ENCODE measurements around the gene MYL10. TPM values are rescaled to one million over a fixed set of nuclear protein-coding genes. Genes with fewer than 3 reads are reported as not detected.

Gene MYL10
- total and polyA plus RNA-seq, 2 experiments from 2014 or later: 1.3 TPM; not detected in 1

DNA sequence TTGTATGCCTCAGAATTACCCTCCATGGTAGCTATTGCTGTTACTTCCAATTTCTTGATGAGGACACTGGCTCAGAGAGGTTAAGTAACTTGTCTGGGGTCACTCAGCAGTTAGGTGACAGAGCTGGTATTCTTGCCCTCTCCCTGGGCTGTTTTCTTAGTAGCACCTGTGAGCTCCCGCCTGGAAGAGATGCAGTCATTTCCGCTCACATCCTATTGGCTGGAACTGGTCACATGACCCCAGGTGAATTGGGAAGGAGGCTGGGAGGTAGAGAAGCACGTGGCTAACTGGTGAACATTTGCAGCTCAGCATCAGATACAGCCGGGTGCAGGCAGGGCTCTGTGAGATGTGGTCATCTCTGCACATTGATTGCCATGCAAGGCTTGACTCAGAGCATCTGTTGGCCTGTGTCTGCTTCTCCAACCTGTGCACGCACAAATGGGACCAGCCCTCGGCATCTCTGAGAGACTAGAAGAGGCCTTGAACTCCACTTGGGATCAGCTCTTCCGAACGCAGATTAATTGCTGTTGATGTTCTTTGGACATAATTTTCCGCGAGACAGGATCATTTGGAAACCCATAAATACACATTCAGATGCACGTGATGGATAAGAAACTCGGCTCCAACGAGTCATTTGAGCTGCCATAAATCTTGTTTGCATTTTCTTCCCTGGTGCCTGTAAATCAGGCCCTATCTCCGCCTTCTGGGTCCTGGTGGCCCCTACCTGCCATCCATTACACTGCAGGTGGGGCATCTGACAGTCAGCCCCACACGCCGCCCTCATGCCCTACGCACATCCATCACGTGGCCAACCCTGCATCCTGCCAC lies 42.8 kb downstream of the MYL10 start:
- ATAC-seq: peak; percentile 39; the same call in 2 of the 3 replicates
- Mint-ChIP-seq H3K36me3 (ENCODE audit: low read depth) (peaks cover 8% of the 10 kb centered on the region; the same call in 2 of the 3 replicates), H3K9me3 (peaks cover 7% of the 10 kb centered on the region; the same call in 1 of the 3 replicates), H3K27ac (no peak overlapping the region), H3K4me1 (0 out of 3 replicates have a peak, but pooled peaks cover 3% of the 10 kb centered on the region), H3K27me3 (ENCODE audit: insufficient read depth, low read depth, poor library complexity) (peaks cover 9% of the 10 kb centered on the region), H3K4me3 (no peak overlapping the region)
- no peak overlapping the region for H3K4me2 ChIP-seq
- TF ChIP-seq ZNF331 (CRISPR knock-in tag; IDR thresholded peaks at IDR 0.05; ENCODE audit: low read depth): no peak
- TF ChIP-seq CREB1 (CRISPR knock-in tag; IDR thresholded peaks at IDR 0.05; ENCODE audit: low read depth): no peak
- TF ChIP-seq, protein P1, sequence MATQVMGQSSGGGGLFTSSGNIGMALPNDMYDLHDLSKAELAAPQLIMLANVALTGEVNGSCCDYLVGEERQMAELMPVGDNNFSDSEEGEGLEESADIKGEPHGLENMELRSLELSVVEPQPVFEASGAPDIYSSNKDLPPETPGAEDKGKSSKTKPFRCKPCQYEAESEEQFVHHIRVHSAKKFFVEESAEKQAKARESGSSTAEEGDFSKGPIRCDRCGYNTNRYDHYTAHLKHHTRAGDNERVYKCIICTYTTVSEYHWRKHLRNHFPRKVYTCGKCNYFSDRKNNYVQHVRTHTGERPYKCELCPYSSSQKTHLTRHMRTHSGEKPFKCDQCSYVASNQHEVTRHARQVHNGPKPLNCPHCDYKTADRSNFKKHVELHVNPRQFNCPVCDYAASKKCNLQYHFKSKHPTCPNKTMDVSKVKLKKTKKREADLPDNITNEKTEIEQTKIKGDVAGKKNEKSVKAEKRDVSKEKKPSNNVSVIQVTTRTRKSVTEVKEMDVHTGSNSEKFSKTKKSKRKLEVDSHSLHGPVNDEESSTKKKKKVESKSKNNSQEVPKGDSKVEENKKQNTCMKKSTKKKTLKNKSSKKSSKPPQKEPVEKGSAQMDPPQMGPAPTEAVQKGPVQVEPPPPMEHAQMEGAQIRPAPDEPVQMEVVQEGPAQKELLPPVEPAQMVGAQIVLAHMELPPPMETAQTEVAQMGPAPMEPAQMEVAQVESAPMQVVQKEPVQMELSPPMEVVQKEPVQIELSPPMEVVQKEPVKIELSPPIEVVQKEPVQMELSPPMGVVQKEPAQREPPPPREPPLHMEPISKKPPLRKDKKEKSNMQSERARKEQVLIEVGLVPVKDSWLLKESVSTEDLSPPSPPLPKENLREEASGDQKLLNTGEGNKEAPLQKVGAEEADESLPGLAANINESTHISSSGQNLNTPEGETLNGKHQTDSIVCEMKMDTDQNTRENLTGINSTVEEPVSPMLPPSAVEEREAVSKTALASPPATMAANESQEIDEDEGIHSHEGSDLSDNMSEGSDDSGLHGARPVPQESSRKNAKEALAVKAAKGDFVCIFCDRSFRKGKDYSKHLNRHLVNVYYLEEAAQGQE (IDR thresholded peaks at IDR 0.05; ENCODE audit: unreplicated experiment): no peak
- TF ChIP-seq, protein P2, sequence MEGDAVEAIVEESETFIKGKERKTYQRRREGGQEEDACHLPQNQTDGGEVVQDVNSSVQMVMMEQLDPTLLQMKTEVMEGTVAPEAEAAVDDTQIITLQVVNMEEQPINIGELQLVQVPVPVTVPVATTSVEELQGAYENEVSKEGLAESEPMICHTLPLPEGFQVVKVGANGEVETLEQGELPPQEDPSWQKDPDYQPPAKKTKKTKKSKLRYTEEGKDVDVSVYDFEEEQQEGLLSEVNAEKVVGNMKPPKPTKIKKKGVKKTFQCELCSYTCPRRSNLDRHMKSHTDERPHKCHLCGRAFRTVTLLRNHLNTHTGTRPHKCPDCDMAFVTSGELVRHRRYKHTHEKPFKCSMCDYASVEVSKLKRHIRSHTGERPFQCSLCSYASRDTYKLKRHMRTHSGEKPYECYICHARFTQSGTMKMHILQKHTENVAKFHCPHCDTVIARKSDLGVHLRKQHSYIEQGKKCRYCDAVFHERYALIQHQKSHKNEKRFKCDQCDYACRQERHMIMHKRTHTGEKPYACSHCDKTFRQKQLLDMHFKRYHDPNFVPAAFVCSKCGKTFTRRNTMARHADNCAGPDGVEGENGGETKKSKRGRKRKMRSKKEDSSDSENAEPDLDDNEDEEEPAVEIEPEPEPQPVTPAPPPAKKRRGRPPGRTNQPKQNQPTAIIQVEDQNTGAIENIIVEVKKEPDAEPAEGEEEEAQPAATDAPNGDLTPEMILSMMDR (conservative IDR thresholded peaks at IDR 0.05; ENCODE audit: low read depth in 2 of 2): 0 out of 4 replicates have a peak, but pooled peaks of 1 of the 2 experiments have one; percentile 3
- no peak for TF ChIP-seq JUNB (IDR thresholded peaks at IDR 0.05; ENCODE audit: unreplicated experiment)
- no peak for TF ChIP-seq EZH2 (IDR thresholded peaks at IDR 0.05; ENCODE audit: low read depth, unreplicated experiment)
- TF ChIP-seq ZNF114 (CRISPR knock-in tag; IDR thresholded peaks at IDR 0.05): no peak
- no peaks in the 10 kb centered on the region for H3K79me2 ChIP-seq (replicated peaks; ENCODE audit: insufficient read depth)
- H3K9me2 ChIP-seq (ENCODE audit: insufficient read depth): no peaks in the 10 kb centered on the region
- no peak overlapping the region for H3K27ac ChIP-seq (ENCODE audit: low read depth)
- peak; percentile 59 for DNase-seq (ENCODE audit: low spot score)
- no peaks in the 10 kb centered on the region for H3K4me1 ChIP-seq (ENCODE audit: insufficient read depth)
- H2AFZ ChIP-seq: peak overlapping the region; percentile 87
- H3K36me3 ChIP-seq (ENCODE audit: insufficient read depth): no peaks in the 10 kb centered on the region
- no peaks in the 10 kb centered on the region for H3K27me3 ChIP-seq (ENCODE audit: insufficient read depth)
- no peaks in the 10 kb centered on the region for H4K20me1 ChIP-seq (replicated peaks; ENCODE audit: insufficient read depth)
- no peaks in the 10 kb centered on the region for H3F3A ChIP-seq (replicated peaks; ENCODE audit: low read depth)
- H3K4me3 ChIP-seq: no peak overlapping the region

DNA sequence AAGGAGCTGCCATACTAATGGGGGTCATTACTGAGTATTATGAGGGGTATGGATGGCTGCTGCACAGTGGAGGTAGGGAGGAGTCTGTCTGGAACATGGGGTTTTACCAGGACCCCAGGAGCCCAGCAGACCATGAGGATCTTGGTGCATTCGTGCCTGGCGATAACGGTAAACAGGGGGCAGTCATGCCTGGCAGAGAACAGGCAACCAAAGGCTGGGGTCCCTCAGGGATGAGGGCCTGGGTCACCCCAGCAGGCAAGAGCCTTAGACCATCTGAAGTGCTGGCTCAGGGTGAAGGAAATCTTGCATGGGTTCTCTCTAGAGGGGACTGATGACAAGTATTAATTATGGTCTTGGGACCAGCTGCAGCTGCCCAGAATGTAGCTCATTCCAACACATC lies 46.1 kb downstream of the MYL10 start:
- TF ChIP-seq POLR2AphosphoS5 (IDR thresholded peaks at IDR 0.05; ENCODE audit: low read depth) (no peak), EZH2phosphoT487 (IDR thresholded peaks at IDR 0.05; ENCODE audit: unreplicated experiment) (no peak), JUNB (IDR thresholded peaks at IDR 0.05; ENCODE audit: unreplicated experiment) (no peak), ZNF331 (CRISPR knock-in tag; IDR thresholded peaks at IDR 0.05; ENCODE audit: low read depth) (no peak), STAT1 (IDR thresholded peaks at IDR 0.05; ENCODE audit: unreplicated experiment) (no peak), ZNF114 (CRISPR knock-in tag; IDR thresholded peaks at IDR 0.05) (no peak)
- TF ChIP-seq, protein P3, sequence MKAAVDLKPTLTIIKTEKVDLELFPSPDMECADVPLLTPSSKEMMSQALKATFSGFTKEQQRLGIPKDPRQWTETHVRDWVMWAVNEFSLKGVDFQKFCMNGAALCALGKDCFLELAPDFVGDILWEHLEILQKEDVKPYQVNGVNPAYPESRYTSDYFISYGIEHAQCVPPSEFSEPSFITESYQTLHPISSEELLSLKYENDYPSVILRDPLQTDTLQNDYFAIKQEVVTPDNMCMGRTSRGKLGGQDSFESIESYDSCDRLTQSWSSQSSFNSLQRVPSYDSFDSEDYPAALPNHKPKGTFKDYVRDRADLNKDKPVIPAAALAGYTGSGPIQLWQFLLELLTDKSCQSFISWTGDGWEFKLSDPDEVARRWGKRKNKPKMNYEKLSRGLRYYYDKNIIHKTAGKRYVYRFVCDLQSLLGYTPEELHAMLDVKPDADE (IDR thresholded peaks at IDR 0.05): no peak
- H3K4me3 Mint-ChIP-seq: no peak overlapping the region
- no peaks in the 10 kb centered on the region for H3K4me1 ChIP-seq (ENCODE audit: insufficient read depth)
- H3K36me3 Mint-ChIP-seq (ENCODE audit: low read depth): peaks cover 14% of the 10 kb centered on the region
- no peaks in the 10 kb centered on the region for H3K9me2 ChIP-seq (ENCODE audit: insufficient read depth)
- H3K4me1 Mint-ChIP-seq: peaks cover 5% of the 10 kb centered on the region; the same call in 1 of the 3 replicates
- H3K27me3 Mint-ChIP-seq (ENCODE audit: insufficient read depth, low read depth, poor library complexity): peaks cover 11% of the 10 kb centered on the region
- no peak for ATAC-seq
- no peak for DNase-seq (ENCODE audit: low spot score)
- no peaks in the 10 kb centered on the region for H3K36me3 ChIP-seq (ENCODE audit: insufficient read depth)
- H2AFZ ChIP-seq: no peak overlapping the region
- H3K4me2 ChIP-seq: no peak overlapping the region
- H3K79me2 ChIP-seq (replicated peaks; ENCODE audit: insufficient read depth): no peaks in the 10 kb centered on the region
- no peak overlapping the region for H3K27ac ChIP-seq (ENCODE audit: low read depth)
- peaks cover 18% of the 10 kb centered on the region; the same call in 2 of the 3 replicates for H3K9me3 Mint-ChIP-seq
- H3F3A ChIP-seq (replicated peaks; ENCODE audit: low read depth): no peaks in the 10 kb centered on the region
- no peaks in the 10 kb centered on the region for H4K20me1 ChIP-seq (replicated peaks; ENCODE audit: insufficient read depth)
- H3K27ac Mint-ChIP-seq: no peak overlapping the region
- no peaks in the 10 kb centered on the region for H3K27me3 ChIP-seq (ENCODE audit: insufficient read depth)
- H3K4me3 ChIP-seq: no peak overlapping the region

Measured in GM23338 (cell line).